IMR-90 (cell line): ENCODE measurements around the gene DCUN1D3. TPM values are rescaled to one million over a fixed set of nuclear protein-coding genes. Genes with fewer than 3 reads are reported as not detected.

ENCODE experiments used
- ATAC-seq: fragments of 200-7000 bp; cut with Tn5 transposase; 2 replicates; pipeline ENCODE4 v1.9.1; 2020; ENCODE audit warnings: low read depth, mild to moderate bottlenecking, moderate library complexity
- BruUV-seq: library from RNA; stranded (reverse); fragments of 400-500 nt; replicated peaks from 2 replicates; lab custom pipeline; 2021; lab: Mats Ljungman, UMichigan
- CTCF ChIA-PET: fragments of 300-600 bp; formaldehyde crosslinking; extraction: SDS; loops from one replicate; lab custom pipeline; 2021; ENCODE audit warnings: antibody characterized with exemption; lab: Yijun Ruan, JAX
- POLR2A ChIA-PET: fragments of 300-600 bp; sonication (Branson Sonifier 250); formaldehyde crosslinking; loops from one replicate; lab custom pipeline; 2022; ENCODE audit warnings: antibody characterized with exemption; ENCODE audit not compliant: unreplicated experiment; lab: Charles Lee
- DNase-seq: peaks from one replicate; pipeline ENCODE4 v3.0.0; 2013
- H2AFZ ChIP-seq: replicated peaks from 2 replicates; pipeline ENCODE3; 2013; ENCODE audit warnings: low read length, mild to moderate bottlenecking; ENCODE audit not compliant: poor library complexity
- H2AK5ac ChIP-seq: 2 replicates; pipeline ENCODE4 v1.6.1; 2013; ENCODE audit warnings: low read depth, low read length, inconsistent platforms
- H2AK9ac ChIP-seq: replicated peaks from 2 replicates; pipeline ENCODE3; 2013; ENCODE audit warnings: mild to moderate bottlenecking, low read depth, low read length, moderate library complexity; ENCODE audit not compliant: poor library complexity
- H2BK120ac ChIP-seq: 2 replicates; pipeline ENCODE4 v1.6.1; 2013; ENCODE audit warnings: low read depth, low read length, inconsistent platforms
- H2BK15ac ChIP-seq: 3 replicates; pipeline ENCODE4 v1.6.1; 2013; ENCODE audit warnings: low read depth, low read length, inconsistent platforms
- H2BK20ac ChIP-seq: 2 replicates; pipeline ENCODE4 v1.6.1; 2013; ENCODE audit warnings: low read depth, mild to moderate bottlenecking, inconsistent platforms, low read length, moderate library complexity
- H2BK5ac ChIP-seq: 2 replicates; pipeline ENCODE4 v1.6.1; 2013; ENCODE audit warnings: mild to moderate bottlenecking, low read depth, low read length, inconsistent platforms; ENCODE audit not compliant: poor library complexity, severe bottlenecking
- H3K14ac ChIP-seq: replicated peaks from 2 replicates; pipeline ENCODE4 v1.6.1; 2013; ENCODE audit warnings: low read depth, low read length, inconsistent platforms
- H3K18ac ChIP-seq: 2 replicates; pipeline ENCODE4 v1.6.1; 2013; ENCODE audit warnings: low read depth, low read length, control low read depth
- H3K23ac ChIP-seq: 2 replicates; pipeline ENCODE4 v1.6.1; 2013; ENCODE audit warnings: low read depth, low read length, inconsistent platforms
- H3K27ac ChIP-seq: 2 replicates; pipeline ENCODE4 v1.5.1; 2013; ENCODE audit warnings: mild to moderate bottlenecking, control low read depth, low read length; ENCODE audit not compliant: insufficient read depth
- H3K27me3 ChIP-seq: 2 replicates; pipeline ENCODE4 v1.6.1; 2013; ENCODE audit warnings: low read length; ENCODE audit not compliant: control insufficient read depth, insufficient read depth
- H3K36me3 ChIP-seq: 2 replicates; pipeline ENCODE4 v1.6.1; 2013; ENCODE audit warnings: low read length, mixed read lengths; ENCODE audit not compliant: control insufficient read depth, insufficient read depth
- H3K4ac ChIP-seq: 2 replicates; pipeline ENCODE4 v1.6.1; 2013; ENCODE audit warnings: low read depth, low read length, inconsistent platforms
- H3K4me1 ChIP-seq: 2 replicates; pipeline ENCODE4 v1.6.1; 2013; ENCODE audit warnings: low read length, mixed read lengths; ENCODE audit not compliant: control insufficient read depth, insufficient read depth
- H3K4me2 ChIP-seq: 2 replicates; pipeline ENCODE4 v1.6.1; 2013; ENCODE audit warnings: low read depth, mild to moderate bottlenecking, control low read depth, low read length, moderate library complexity
- H3K4me3 ChIP-seq: 2 replicates; pipeline ENCODE4 v1.5.1; 2013; ENCODE audit warnings: low read depth, mild to moderate bottlenecking, control low read depth, low read length, moderate library complexity; ENCODE audit not compliant: insufficient read depth
- H3K56ac ChIP-seq: 2 replicates; pipeline ENCODE4 v1.6.1; 2013; ENCODE audit warnings: low read length, inconsistent platforms; ENCODE audit not compliant: insufficient read depth; ENCODE audit errors: extremely low read depth
- H3K79me1 ChIP-seq, 2 experiments: 2 replicates each; pipeline ENCODE4 v1.6.1; 2013; ENCODE audit warnings: low read length in 2 of 2, inconsistent platforms in 1 of 2, low read depth in 1 of 2
- H3K9ac ChIP-seq: 2 replicates; pipeline ENCODE4 v1.6.1; 2013; ENCODE audit warnings: low read depth, low read length, control low read depth
- H3K9me1 ChIP-seq: 2 replicates; pipeline ENCODE4 v1.6.1; 2013; ENCODE audit warnings: low read length, inconsistent platforms; ENCODE audit not compliant: insufficient read depth
- H3K9me3 ChIP-seq: 2 replicates; pipeline ENCODE4 v1.6.1; 2013; ENCODE audit warnings: low read length; ENCODE audit not compliant: control insufficient read depth, insufficient read depth
- H4K20me1 ChIP-seq: 2 replicates; pipeline ENCODE4 v1.6.1; 2013; ENCODE audit warnings: low read length, inconsistent platforms; ENCODE audit not compliant: insufficient read depth
- H4K5ac ChIP-seq: 2 replicates; pipeline ENCODE4 v1.6.1; 2013; ENCODE audit warnings: mild to moderate bottlenecking, low read depth, low read length, control low read depth
- H4K8ac ChIP-seq, 2 experiments: 2 replicates each; pipeline ENCODE4 v1.6.1; 2013; ENCODE audit warnings: low read depth in 2 of 2, low read length in 2 of 2, control low read depth in 1 of 2, inconsistent platforms in 1 of 2
- H4K91ac ChIP-seq: 2 replicates; pipeline ENCODE4 v1.6.1; 2013; ENCODE audit warnings: low read depth, low read length, inconsistent platforms; ENCODE audit not compliant: insufficient read depth
- CEBPB ChIP-seq: IDR thresholded peaks from 2 replicates; pipeline ENCODE4 v1.6.1; 2012; ENCODE audit warnings: low read depth, low read length, improper control_type of control experiment
- CHD1 ChIP-seq: IDR thresholded peaks from 2 replicates; pipeline ENCODE4 v1.6.1; 2012; ENCODE audit warnings: low read depth, low read length, improper control_type of control experiment
- ELK1 ChIP-seq: fragments of 150-350 bp; IDR thresholded peaks from 2 replicates; pipeline ENCODE4 v1.6.1; 2016; ENCODE audit warnings: low read depth, mild to moderate bottlenecking, low read length, moderate library complexity, borderline replicate concordance
- FOS ChIP-seq: fragments of 150-350 bp; IDR thresholded peaks from 2 replicates; pipeline ENCODE4 v1.6.1; 2016; ENCODE audit warnings: low read depth, low read length
- MAFK ChIP-seq: IDR thresholded peaks from 2 replicates; pipeline ENCODE4 v1.6.1; 2012; ENCODE audit warnings: low read depth, low read length, improper control_type of control experiment
- MAZ ChIP-seq: IDR thresholded peaks from 2 replicates; pipeline ENCODE4 v1.6.1; 2012; ENCODE audit warnings: low read depth, mild to moderate bottlenecking, low read length, improper control_type of control experiment, moderate library complexity, borderline replicate concordance
- MXI1 ChIP-seq: IDR thresholded peaks from 2 replicates; pipeline ENCODE4 v1.6.1; 2012; ENCODE audit warnings: low read depth, mild to moderate bottlenecking, low read length, moderate library complexity, borderline replicate concordance
- NFE2L2 ChIP-seq: fragments of 150-350 bp; IDR thresholded peaks from 2 replicates; pipeline ENCODE4 v1.6.1; 2016; ENCODE audit warnings: low read depth, mild to moderate bottlenecking, low read length
- POLR2A ChIP-seq: IDR thresholded peaks from 2 replicates; pipeline ENCODE4 v1.6.1; 2012; ENCODE audit warnings: mild to moderate bottlenecking, low read depth, low read length
- RAD21 ChIP-seq: IDR thresholded peaks from 2 replicates; pipeline ENCODE4 v1.6.1; 2012; ENCODE audit warnings: low read length, improper control_type of control experiment
- RCOR1 ChIP-seq: IDR thresholded peaks from 2 replicates; pipeline ENCODE4 v1.6.1; 2012; ENCODE audit warnings: mild to moderate bottlenecking, low read length, improper control_type of control experiment; ENCODE audit not compliant: insufficient replicate concordance
- RFX5 ChIP-seq: IDR thresholded peaks from 2 replicates; pipeline ENCODE4 v1.8.0; 2012; ENCODE audit warnings: low read depth, mild to moderate bottlenecking, low read length, moderate library complexity
- SMC3 ChIP-seq: fragments of 150-350 bp; IDR thresholded peaks from 2 replicates; pipeline ENCODE4 v1.6.1; 2016; ENCODE audit warnings: low read depth, mild to moderate bottlenecking, antibody characterized with exemption, low read length, moderate library complexity
- WGBS, 2 experiments: methylation state at CpG; one replicate each; pipeline versions ENCODE4 v1.1.5 to v1.1.7; 2013; ENCODE audit warnings: missing lambda C conversion rate in 2 of 2; ENCODE audit not compliant: insufficient read length in 1 of 2; ENCODE audit errors: extremely low coverage in 2 of 2; 5-methylcytosine and 5-hydroxymethylcytosine counted together
- dilution Hi-C: fragments of 300-500 bp; cut with HindIII; formaldehyde crosslinking; loops from one replicate; pipeline ENCODE4 v1.14.3; 2018; ENCODE audit warnings: low sequenced_read_pairs; ENCODE audit not compliant: unreplicated experiment
- in situ Hi-C: fragments of 300-500 bp; cut with MboI; formaldehyde crosslinking; loops from 3 replicates; pipeline ENCODE4 v1.14.3; 2019; ENCODE audit warnings: low sequenced_read_pairs, inconsistent platforms, mixed read lengths
- intact Hi-C: fragments of 100-400 bp; cut with micrococcal nuclease; formaldehyde crosslinking; loops from 2 replicates; pipeline ENCODE4 v1.10.0; 2022
- polyA plus RNA-seq, 3 experiments: library from polyadenylated mRNA; depleted of rRNA; stranded (reverse); fragments of >200 nt; gene quantifications; 2 replicates each; pipeline ENCODE4 v1.2.3, GENCODE V29; 2012; ENCODE audit warnings: low replicate concordance in 1 of 3
- total RNA-seq: library from RNA; depleted of rRNA; stranded (reverse); fragments of >200 nt; gene quantifications from 2 replicates; pipeline ENCODE4 v1.2.3, GENCODE V29; 2012
- TF ChIP-seq, protein P1 (sequence below): conservative IDR thresholded peaks from 2 replicates; pipeline ENCODE4 v1.5.1; 2012; ENCODE audit warnings: mild to moderate bottlenecking, low read depth, low read length, improper control_type of control experiment
- TF ChIP-seq, protein P2 (sequence below): fragments of 150-350 bp; IDR thresholded peaks from 2 replicates; pipeline ENCODE4 v1.6.1; 2017; ENCODE audit warnings: mild to moderate bottlenecking, antibody characterized with exemption, low read length, low read depth

DCUN1D3 gene
- total and polyA plus RNA-seq, 2 of the 4 experiments (the other 2 are of a cell fraction), result 8.1 to 42.3 TPM

DNA sequence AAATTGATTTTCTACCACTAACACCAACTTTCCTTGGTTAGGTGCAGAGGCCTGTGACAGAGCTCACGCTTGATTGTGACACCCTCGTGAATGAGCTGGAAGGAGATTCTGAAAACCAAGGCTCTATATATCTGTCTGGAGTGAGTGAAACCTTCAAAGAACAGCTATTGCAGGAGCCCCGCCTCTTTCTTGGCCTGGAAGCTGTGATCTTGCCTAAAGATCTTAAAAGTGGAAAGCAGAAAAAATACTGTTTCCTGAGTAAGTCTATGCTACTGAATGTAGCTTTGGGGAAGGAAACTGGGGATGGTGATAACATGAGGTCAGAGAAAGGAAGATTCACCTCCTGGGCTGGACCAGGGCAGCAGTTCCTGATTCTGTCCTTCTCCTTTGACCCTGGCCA lies 55.6 kb downstream of the DCUN1D3 start:
- Histone ChIP-seq H2AK5ac (no peak overlapping the region), H2BK20ac (no peak overlapping the region), H4K5ac (no peak overlapping the region), H4K20me1 (no peaks in the 10 kb centered on the region), H3K9me1 (no peaks in the 10 kb centered on the region), H2AFZ (no peak overlapping the region), H3K9ac (no peak overlapping the region), H2AK9ac (no peak overlapping the region), H3K18ac (no peak overlapping the region), H3K14ac (no peak overlapping the region), H3K4ac (no peak overlapping the region), H2BK120ac (no peak overlapping the region), H3K4me2 (no peak overlapping the region), H2BK15ac (no peak overlapping the region), H3K79me1 (no peaks in the 10 kb centered on the region; a peak in 1 of 4 replicates), H4K91ac (no peak overlapping the region), H3K23ac (no peak overlapping the region), H3K56ac (no peak overlapping the region), H3K9me3 (no peaks in the 10 kb centered on the region), H3K27me3 (no peaks in the 10 kb centered on the region), H3K4me1 (no peaks in the 10 kb centered on the region), H3K36me3 (peaks cover 2% of the 10 kb centered on the region; the same call in 1 of the 2 replicates), H4K8ac (no peak overlapping the region), H2BK5ac (no peak overlapping the region), H3K4me3 (no peak overlapping the region), H3K27ac (no peak overlapping the region)
- DNase-seq (no peak), ATAC-seq (no peak)
- BruUV-seq, result no TSS peak
- dilution Hi-C loops (no loop called here), intact Hi-C loops (no loop called here), in situ Hi-C loops (no loop called here)
- no peak for TF ChIP-seq MAFK
- no peak for TF ChIP-seq MXI1
- no peak for TF ChIP-seq RAD21
- no peak for TF ChIP-seq FOS
- TF ChIP-seq, protein P1, sequence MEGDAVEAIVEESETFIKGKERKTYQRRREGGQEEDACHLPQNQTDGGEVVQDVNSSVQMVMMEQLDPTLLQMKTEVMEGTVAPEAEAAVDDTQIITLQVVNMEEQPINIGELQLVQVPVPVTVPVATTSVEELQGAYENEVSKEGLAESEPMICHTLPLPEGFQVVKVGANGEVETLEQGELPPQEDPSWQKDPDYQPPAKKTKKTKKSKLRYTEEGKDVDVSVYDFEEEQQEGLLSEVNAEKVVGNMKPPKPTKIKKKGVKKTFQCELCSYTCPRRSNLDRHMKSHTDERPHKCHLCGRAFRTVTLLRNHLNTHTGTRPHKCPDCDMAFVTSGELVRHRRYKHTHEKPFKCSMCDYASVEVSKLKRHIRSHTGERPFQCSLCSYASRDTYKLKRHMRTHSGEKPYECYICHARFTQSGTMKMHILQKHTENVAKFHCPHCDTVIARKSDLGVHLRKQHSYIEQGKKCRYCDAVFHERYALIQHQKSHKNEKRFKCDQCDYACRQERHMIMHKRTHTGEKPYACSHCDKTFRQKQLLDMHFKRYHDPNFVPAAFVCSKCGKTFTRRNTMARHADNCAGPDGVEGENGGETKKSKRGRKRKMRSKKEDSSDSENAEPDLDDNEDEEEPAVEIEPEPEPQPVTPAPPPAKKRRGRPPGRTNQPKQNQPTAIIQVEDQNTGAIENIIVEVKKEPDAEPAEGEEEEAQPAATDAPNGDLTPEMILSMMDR, result no peak
- TF ChIP-seq MAZ, result no peak
- TF ChIP-seq CEBPB, result no peak
- TF ChIP-seq CHD1, result no peak
- TF ChIP-seq ELK1, result no peak
- no peak for TF ChIP-seq RCOR1
- TF ChIP-seq SMC3, result no peak
- TF ChIP-seq NFE2L2, result no peak
- no peak for TF ChIP-seq RFX5
- TF ChIP-seq POLR2A, result no peak
- TF ChIP-seq, protein P2, sequence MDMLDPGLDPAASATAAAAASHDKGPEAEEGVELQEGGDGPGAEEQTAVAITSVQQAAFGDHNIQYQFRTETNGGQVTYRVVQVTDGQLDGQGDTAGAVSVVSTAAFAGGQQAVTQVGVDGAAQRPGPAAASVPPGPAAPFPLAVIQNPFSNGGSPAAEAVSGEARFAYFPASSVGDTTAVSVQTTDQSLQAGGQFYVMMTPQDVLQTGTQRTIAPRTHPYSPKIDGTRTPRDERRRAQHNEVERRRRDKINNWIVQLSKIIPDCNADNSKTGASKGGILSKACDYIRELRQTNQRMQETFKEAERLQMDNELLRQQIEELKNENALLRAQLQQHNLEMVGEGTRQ, result no peak
- ChIA-PET CTCF (interaction anchor here (0.8 kb wide), 1 partner anchor 13 kb away, joined by 3 read pairs; no protein-coding TSS in a partner anchor), POLR2A (no interaction called here)
- 100% methylated on average over 1 of the region's 3 CpGs; no CpG with 5 or more reads in 1 of the 2 experiments for WGBS, 2 experiments
